Activated CD8-positive, alpha-beta memory T cell treated with anti-CD3 and anti-CD28 coated beads, Interleukin-2, amount 50 U/mL, for 1 hour (primary cell): ENCODE measurements around the gene FERMT2.

Source experiments
- DNase-seq: peaks from one replicate; pipeline ENCODE4 v3.0.0-alpha.2; 2020; ENCODE audit errors: extremely low read depth

The FERMT2 gene

DNA sequence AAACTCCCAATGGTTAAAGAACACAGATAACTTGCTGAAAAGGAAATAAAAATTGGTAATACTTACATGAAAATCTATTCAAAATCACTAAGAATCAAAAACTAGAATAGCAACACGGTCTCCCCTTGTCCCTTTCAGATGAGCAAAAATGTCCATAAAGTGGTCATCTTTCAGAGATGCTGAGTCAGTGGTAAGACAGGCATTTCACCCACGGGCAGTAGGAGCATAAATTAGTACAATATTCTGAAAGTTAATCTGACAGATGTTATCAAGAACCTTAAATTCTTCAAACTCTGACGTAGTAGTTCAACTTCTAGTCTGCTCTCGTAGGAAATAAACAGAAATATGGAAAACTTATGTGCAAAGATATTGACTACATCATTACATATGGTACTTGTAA is 126.4 kb downstream of the FERMT2 start:
- DNase-seq, result no peak

DNA sequence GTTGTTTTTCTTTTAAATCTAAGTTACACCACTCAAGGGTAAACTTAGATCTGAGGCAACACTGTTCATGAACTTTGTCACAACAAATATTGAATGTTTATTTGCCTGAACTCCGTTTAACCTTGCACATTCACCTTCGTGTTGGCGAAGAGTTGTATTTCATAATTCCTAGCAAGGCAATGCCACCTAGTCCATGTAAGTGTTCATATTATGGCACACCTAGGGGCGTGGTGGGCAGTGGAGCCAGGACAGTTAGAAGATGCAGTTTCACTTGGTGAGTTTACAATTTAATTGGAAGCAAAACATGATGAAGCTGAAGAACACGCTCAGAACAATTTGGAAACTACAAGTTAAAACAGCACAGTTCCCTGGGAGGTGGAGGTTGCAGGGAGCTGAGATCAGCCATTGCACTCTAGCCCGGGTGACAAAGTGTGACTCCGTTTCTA is 129.0 kb downstream of the FERMT2 start:
- DNase-seq, result no peak

DNA sequence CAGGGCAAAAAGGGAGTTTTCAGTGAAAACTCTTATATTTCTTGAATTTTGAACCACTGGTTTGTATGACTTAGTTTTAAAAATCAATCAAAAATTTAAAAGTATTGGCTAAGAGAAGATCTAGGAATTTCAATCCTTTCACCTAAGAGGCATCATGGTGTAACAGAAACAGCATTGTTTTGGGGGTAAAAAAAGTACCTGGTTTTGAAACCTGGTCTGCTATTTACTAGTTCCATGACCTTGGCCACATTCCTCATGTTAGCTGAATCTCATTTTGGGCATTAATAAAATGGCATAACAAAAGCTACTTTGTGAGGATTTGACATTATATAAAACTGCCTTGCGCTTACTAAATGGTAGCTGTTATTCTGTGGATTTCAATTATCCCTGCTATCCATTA is 142.7 kb downstream of the FERMT2 start:
- no peak for DNase-seq
